IMR-90 (cell line): ENCODE results near the gene WNT9B. TPM values are rescaled to one million over a fixed set of nuclear protein-coding genes. Genes with fewer than 3 reads are reported as not detected.

Experiments used
- ATAC-seq: fragments of 200-7000 bp; cut with Tn5 transposase; 2 replicates; pipeline ENCODE4 v1.9.1; 2020; ENCODE audit warnings: low read depth, mild to moderate bottlenecking, moderate library complexity
- BruUV-seq: library from RNA; stranded (reverse); fragments of 400-500 nt; replicated peaks from 2 replicates; lab custom pipeline; 2021; lab: Mats Ljungman, UMichigan
- CTCF ChIA-PET: fragments of 300-600 bp; formaldehyde crosslinking; extraction: SDS; loops from one replicate; lab custom pipeline; 2021; ENCODE audit warnings: antibody characterized with exemption; lab: Yijun Ruan, JAX
- POLR2A ChIA-PET: fragments of 300-600 bp; sonication (Branson Sonifier 250); formaldehyde crosslinking; loops from one replicate; lab custom pipeline; 2022; ENCODE audit warnings: antibody characterized with exemption; ENCODE audit not compliant: unreplicated experiment; lab: Charles Lee
- DNase-seq: peaks from one replicate; pipeline ENCODE4 v3.0.0; 2013
- H2AFZ ChIP-seq: replicated peaks from 2 replicates; pipeline ENCODE3; 2013; ENCODE audit warnings: low read length, mild to moderate bottlenecking; ENCODE audit not compliant: poor library complexity
- H2AK5ac ChIP-seq: 2 replicates; pipeline ENCODE4 v1.6.1; 2013; ENCODE audit warnings: low read depth, low read length, inconsistent platforms
- H2AK9ac ChIP-seq: replicated peaks from 2 replicates; pipeline ENCODE3; 2013; ENCODE audit warnings: mild to moderate bottlenecking, low read depth, low read length, moderate library complexity; ENCODE audit not compliant: poor library complexity
- H2BK120ac ChIP-seq: 2 replicates; pipeline ENCODE4 v1.6.1; 2013; ENCODE audit warnings: low read depth, low read length, inconsistent platforms
- H2BK15ac ChIP-seq: 3 replicates; pipeline ENCODE4 v1.6.1; 2013; ENCODE audit warnings: low read depth, low read length, inconsistent platforms
- H2BK20ac ChIP-seq: 2 replicates; pipeline ENCODE4 v1.6.1; 2013; ENCODE audit warnings: low read depth, mild to moderate bottlenecking, inconsistent platforms, low read length, moderate library complexity
- H2BK5ac ChIP-seq: 2 replicates; pipeline ENCODE4 v1.6.1; 2013; ENCODE audit warnings: mild to moderate bottlenecking, low read depth, low read length, inconsistent platforms; ENCODE audit not compliant: poor library complexity, severe bottlenecking
- H3K14ac ChIP-seq: replicated peaks from 2 replicates; pipeline ENCODE4 v1.6.1; 2013; ENCODE audit warnings: low read depth, low read length, inconsistent platforms
- H3K18ac ChIP-seq: 2 replicates; pipeline ENCODE4 v1.6.1; 2013; ENCODE audit warnings: low read depth, low read length, control low read depth
- H3K23ac ChIP-seq: 2 replicates; pipeline ENCODE4 v1.6.1; 2013; ENCODE audit warnings: low read depth, low read length, inconsistent platforms
- H3K27ac ChIP-seq: 2 replicates; pipeline ENCODE4 v1.5.1; 2013; ENCODE audit warnings: mild to moderate bottlenecking, control low read depth, low read length; ENCODE audit not compliant: insufficient read depth
- H3K27me3 ChIP-seq: 2 replicates; pipeline ENCODE4 v1.6.1; 2013; ENCODE audit warnings: low read length; ENCODE audit not compliant: control insufficient read depth, insufficient read depth
- H3K36me3 ChIP-seq: 2 replicates; pipeline ENCODE4 v1.6.1; 2013; ENCODE audit warnings: low read length, mixed read lengths; ENCODE audit not compliant: control insufficient read depth, insufficient read depth
- H3K4ac ChIP-seq: 2 replicates; pipeline ENCODE4 v1.6.1; 2013; ENCODE audit warnings: low read depth, low read length, inconsistent platforms
- H3K4me1 ChIP-seq: 2 replicates; pipeline ENCODE4 v1.6.1; 2013; ENCODE audit warnings: low read length, mixed read lengths; ENCODE audit not compliant: control insufficient read depth, insufficient read depth
- H3K4me2 ChIP-seq: 2 replicates; pipeline ENCODE4 v1.6.1; 2013; ENCODE audit warnings: low read depth, mild to moderate bottlenecking, control low read depth, low read length, moderate library complexity
- H3K4me3 ChIP-seq: 2 replicates; pipeline ENCODE4 v1.5.1; 2013; ENCODE audit warnings: low read depth, mild to moderate bottlenecking, control low read depth, low read length, moderate library complexity; ENCODE audit not compliant: insufficient read depth
- H3K56ac ChIP-seq: 2 replicates; pipeline ENCODE4 v1.6.1; 2013; ENCODE audit warnings: low read length, inconsistent platforms; ENCODE audit not compliant: insufficient read depth; ENCODE audit errors: extremely low read depth
- H3K79me1 ChIP-seq, 2 experiments: 2 replicates each; pipeline ENCODE4 v1.6.1; 2013; ENCODE audit warnings: low read length in 2 of 2, inconsistent platforms in 1 of 2, low read depth in 1 of 2
- H3K9ac ChIP-seq: 2 replicates; pipeline ENCODE4 v1.6.1; 2013; ENCODE audit warnings: low read depth, low read length, control low read depth
- H3K9me1 ChIP-seq: 2 replicates; pipeline ENCODE4 v1.6.1; 2013; ENCODE audit warnings: low read length, inconsistent platforms; ENCODE audit not compliant: insufficient read depth
- H3K9me3 ChIP-seq: 2 replicates; pipeline ENCODE4 v1.6.1; 2013; ENCODE audit warnings: low read length; ENCODE audit not compliant: control insufficient read depth, insufficient read depth
- H4K20me1 ChIP-seq: 2 replicates; pipeline ENCODE4 v1.6.1; 2013; ENCODE audit warnings: low read length, inconsistent platforms; ENCODE audit not compliant: insufficient read depth
- H4K5ac ChIP-seq: 2 replicates; pipeline ENCODE4 v1.6.1; 2013; ENCODE audit warnings: mild to moderate bottlenecking, low read depth, low read length, control low read depth
- H4K8ac ChIP-seq, 2 experiments: 2 replicates each; pipeline ENCODE4 v1.6.1; 2013; ENCODE audit warnings: low read depth in 2 of 2, low read length in 2 of 2, control low read depth in 1 of 2, inconsistent platforms in 1 of 2
- H4K91ac ChIP-seq: 2 replicates; pipeline ENCODE4 v1.6.1; 2013; ENCODE audit warnings: low read depth, low read length, inconsistent platforms; ENCODE audit not compliant: insufficient read depth
- RCOR1 ChIP-seq: IDR thresholded peaks from 2 replicates; pipeline ENCODE4 v1.6.1; 2012; ENCODE audit warnings: mild to moderate bottlenecking, low read length, improper control_type of control experiment; ENCODE audit not compliant: insufficient replicate concordance
- WGBS, 2 experiments: methylation state at CpG; one replicate each; pipeline versions ENCODE4 v1.1.5 to v1.1.7; 2013; ENCODE audit warnings: missing lambda C conversion rate in 2 of 2; ENCODE audit not compliant: insufficient read length in 1 of 2; ENCODE audit errors: extremely low coverage in 2 of 2; 5-methylcytosine and 5-hydroxymethylcytosine counted together
- dilution Hi-C: fragments of 300-500 bp; cut with HindIII; formaldehyde crosslinking; loops from one replicate; pipeline ENCODE4 v1.14.3; 2018; ENCODE audit warnings: low sequenced_read_pairs; ENCODE audit not compliant: unreplicated experiment
- in situ Hi-C: fragments of 300-500 bp; cut with MboI; formaldehyde crosslinking; loops from 3 replicates; pipeline ENCODE4 v1.14.3; 2019; ENCODE audit warnings: low sequenced_read_pairs, inconsistent platforms, mixed read lengths
- intact Hi-C: fragments of 100-400 bp; cut with micrococcal nuclease; formaldehyde crosslinking; loops from 2 replicates; pipeline ENCODE4 v1.10.0; 2022
- polyA plus RNA-seq, 3 experiments: library from polyadenylated mRNA; depleted of rRNA; stranded (reverse); fragments of >200 nt; gene quantifications; 2 replicates each; pipeline ENCODE4 v1.2.3, GENCODE V29; 2012; ENCODE audit warnings: low replicate concordance in 1 of 3
- total RNA-seq: library from RNA; depleted of rRNA; stranded (reverse); fragments of >200 nt; gene quantifications from 2 replicates; pipeline ENCODE4 v1.2.3, GENCODE V29; 2012

The WNT9B gene
- total and polyA plus RNA-seq, 2 of the 4 experiments (the other 2 are of a cell fraction): not detected

DNA sequence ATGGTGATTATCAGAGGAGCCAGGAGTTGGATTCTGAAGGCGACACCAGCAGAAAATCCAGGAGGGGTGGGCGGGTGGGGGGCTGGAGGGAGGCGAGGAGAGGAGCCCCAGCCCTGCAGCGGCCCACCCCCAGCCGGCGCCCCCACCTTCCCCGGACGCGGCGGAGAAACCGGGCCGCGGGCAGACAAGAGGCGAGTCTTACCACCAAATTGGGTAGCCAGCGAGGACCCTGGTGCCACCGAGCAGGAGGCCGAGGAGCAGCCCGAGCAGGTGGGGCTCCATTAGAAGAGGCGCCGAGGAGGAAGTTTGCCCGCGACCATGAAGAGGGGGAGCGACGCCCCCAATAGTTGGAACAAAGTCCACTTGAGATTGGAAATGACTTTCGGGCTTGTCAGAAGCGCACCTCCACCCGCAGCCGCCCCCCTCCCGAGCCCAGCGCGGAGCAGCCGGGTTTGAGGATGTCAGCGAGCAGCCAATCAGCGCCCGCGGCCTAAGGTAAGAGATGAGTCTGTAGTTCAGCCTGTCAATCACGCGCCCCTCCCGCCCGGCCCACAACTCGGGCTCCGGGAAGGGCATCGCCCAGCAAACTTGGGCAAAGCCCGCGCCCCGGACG is 33.0 kb upstream of the WNT9B start, which contains the start of gene WNT3:
TSS of gene WNT3 (minus strand) at position 377 of the 613 bp plus-strand sequence. CDS start at position 282, 95 bp downstream.
- peaks cover 2% of the 10 kb centered on the region; the same call in 1 of the 2 replicates for H3K4me1 ChIP-seq
- ATAC-seq: peak; percentile 21; the same call in 1 of the 2 replicates

More for the DNA sequence above, 33.0 kb upstream of the WNT9B start, which contains the start of gene WNT3:
- Histone ChIP-seq H3K14ac (no peak within 1 kb of the TSS), H4K20me1 (no peaks in the 10 kb centered on the region; the same call in 1 of the 2 replicates), H3K9me3 (no peaks in the 10 kb centered on the region; the same call in 1 of the 2 replicates), H2BK5ac (no peak within 1 kb of the TSS), H4K8ac (no peak within 1 kb of the TSS), H2BK20ac (no peak within 1 kb of the TSS), H2AK5ac (no peak within 1 kb of the TSS), H2BK120ac (no peak within 1 kb of the TSS), H3K4me2 (peak within 1 kb of the TSS; percentile 45; the same call in 1 of the 2 replicates), H3K56ac (no peak within 1 kb of the TSS), H3K4me3 (no peak within 1 kb of the TSS; the same call in 1 of the 2 replicates), H3K18ac (no peak within 1 kb of the TSS), H3K79me1 (no peaks in the 10 kb centered on the region), H3K9me1 (no peaks in the 10 kb centered on the region), H2AK9ac (no peak within 1 kb of the TSS), H3K23ac (no peak within 1 kb of the TSS; the same call in 1 of the 2 replicates), H3K4ac (no peak within 1 kb of the TSS), H2BK15ac (no peak within 1 kb of the TSS), H3K27me3 (peaks cover 93% of the 10 kb centered on the region), H3K9ac (no peak within 1 kb of the TSS), H2AFZ (peak within 1 kb of the TSS; percentile 67), H3K27ac (no peak within 1 kb of the TSS), H4K5ac (no peak within 1 kb of the TSS), H4K91ac (no peak within 1 kb of the TSS), H3K36me3 (no peaks in the 10 kb centered on the region; the same call in 1 of the 2 replicates)
- TF ChIP-seq RCOR1: no peak
- no peak for DNase-seq
- in situ Hi-C loops (no loop called here), intact Hi-C loops (loop anchor here (5.0 kb wide), 1 partner anchor 46 kb away; no protein-coding TSS in a partner anchor), dilution Hi-C loops (no loop called here)
- ChIA-PET POLR2A (no interaction called here), CTCF (no interaction called here)
- no TSS peak for BruUV-seq
- WGBS, 2 experiments: 0% methylated on average over 12 of the region's 47 CpGs; no CpG with 5 or more reads in 1 of the 2 experiments
